PC-3 (cell line): ENCODE measurements around the gene RNF182.

Source experiments
- EZH2 ChIP-seq: fragments of 300-600 bp; sonication (generic); IDR thresholded peaks from one replicate; pipeline ENCODE4 v1.6.1; 2017; ENCODE audit warnings: antibody characterized with exemption, mild to moderate bottlenecking, low read length; ENCODE audit not compliant: unreplicated experiment
- EZH2phosphoT487 ChIP-seq: fragments of 300-600 bp; sonication (generic); IDR thresholded peaks from 2 replicates; pipeline ENCODE4 v1.6.1; 2018; ENCODE audit warnings: mild to moderate bottlenecking, antibody characterized with exemption, low read length, borderline replicate concordance
- TF ChIP-seq, protein P1 (sequence below): fragments of 300-600 bp; sonication (generic); conservative IDR thresholded peaks from 2 replicates; pipeline ENCODE4 v1.5.1; 2017; ENCODE audit warnings: antibody characterized with exemption, low read depth, mild to moderate bottlenecking, low read length

DNA sequence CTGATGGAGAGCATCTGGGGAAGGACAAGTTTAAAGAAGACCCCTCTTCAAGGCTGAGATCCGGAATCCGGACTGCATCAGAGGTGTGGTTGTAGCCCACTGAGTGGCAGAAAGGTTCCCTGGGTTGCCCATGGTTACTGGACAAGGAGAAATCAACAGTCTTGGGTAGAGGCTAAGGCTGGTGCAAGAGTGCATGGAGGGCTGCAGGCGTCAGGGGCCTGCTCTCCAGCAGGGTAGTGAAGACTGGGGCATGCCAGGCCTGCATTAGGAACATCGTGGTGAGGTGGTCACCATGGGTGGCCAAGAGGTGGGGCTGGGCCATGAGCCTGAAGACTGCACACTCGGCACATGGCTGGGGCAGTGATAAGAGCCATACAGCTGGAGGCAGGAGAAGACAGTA is 91.2 kb downstream of the RNF182 start:
- TF ChIP-seq, protein P1, sequence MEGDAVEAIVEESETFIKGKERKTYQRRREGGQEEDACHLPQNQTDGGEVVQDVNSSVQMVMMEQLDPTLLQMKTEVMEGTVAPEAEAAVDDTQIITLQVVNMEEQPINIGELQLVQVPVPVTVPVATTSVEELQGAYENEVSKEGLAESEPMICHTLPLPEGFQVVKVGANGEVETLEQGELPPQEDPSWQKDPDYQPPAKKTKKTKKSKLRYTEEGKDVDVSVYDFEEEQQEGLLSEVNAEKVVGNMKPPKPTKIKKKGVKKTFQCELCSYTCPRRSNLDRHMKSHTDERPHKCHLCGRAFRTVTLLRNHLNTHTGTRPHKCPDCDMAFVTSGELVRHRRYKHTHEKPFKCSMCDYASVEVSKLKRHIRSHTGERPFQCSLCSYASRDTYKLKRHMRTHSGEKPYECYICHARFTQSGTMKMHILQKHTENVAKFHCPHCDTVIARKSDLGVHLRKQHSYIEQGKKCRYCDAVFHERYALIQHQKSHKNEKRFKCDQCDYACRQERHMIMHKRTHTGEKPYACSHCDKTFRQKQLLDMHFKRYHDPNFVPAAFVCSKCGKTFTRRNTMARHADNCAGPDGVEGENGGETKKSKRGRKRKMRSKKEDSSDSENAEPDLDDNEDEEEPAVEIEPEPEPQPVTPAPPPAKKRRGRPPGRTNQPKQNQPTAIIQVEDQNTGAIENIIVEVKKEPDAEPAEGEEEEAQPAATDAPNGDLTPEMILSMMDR = no peak
- no peak for TF ChIP-seq EZH2
- no peak for TF ChIP-seq EZH2phosphoT487
